Amniotic epithelial cell (primary cell): ENCODE data around the gene LRCH1.
"Not testable (repeated sequence)": the region's sequence is repeated elsewhere in the genome, so short reads cannot be mapped to it uniquely, and the experiment has no call there.

ENCODE experiments used
- DNase-seq: peaks from one replicate; pipeline ENCODE4 v3.0.0-alpha.2; 2010; ENCODE audit warnings: low read depth

The LRCH1 gene

DNA sequence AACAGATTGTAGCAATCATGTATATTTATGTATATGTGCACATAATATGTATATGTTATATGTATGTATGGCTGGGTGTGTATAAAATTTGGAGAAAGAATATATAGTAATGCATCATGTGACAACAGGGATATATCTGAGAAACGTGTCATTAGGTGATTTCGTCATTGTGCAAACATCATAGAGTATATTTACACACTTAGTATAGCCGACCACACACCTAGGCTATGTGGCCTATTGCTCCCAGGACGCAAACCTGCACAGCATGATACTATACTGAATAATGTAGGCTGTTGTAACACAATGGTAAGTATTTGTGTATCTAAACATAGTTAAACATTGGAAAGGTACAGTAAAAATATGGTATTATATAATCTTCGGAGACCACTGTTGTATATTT, 200.2 kb downstream of the LRCH1 start:
- DNase-seq, result no peak

GRCh38 chr13:46753917-46754316, 200.9 kb downstream of the LRCH1 start:
- no peak for DNase-seq

GRCh38 chr13:46754812-46755211, 201.8 kb downstream of the LRCH1 start:
- no peak for DNase-seq

DNA sequence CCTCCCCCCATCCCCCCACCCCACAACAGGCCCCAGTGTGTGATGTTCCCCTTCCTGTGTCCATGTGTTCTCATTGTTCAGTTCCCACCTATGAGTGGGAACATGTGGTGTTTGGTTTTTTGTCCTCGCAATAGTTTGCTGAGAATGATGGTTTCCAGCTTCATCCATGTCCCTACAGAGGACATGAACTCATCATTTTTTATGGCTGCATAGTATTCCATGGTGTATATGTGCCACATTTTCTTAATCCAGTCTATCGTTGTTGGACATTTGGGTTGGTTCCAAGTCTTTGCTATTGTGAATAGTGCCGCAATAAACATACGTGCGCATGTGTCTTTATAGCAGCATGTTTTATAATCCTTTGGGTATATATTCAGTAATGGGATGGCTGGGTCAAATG, 202.5 kb downstream of the LRCH1 start:
- DNase-seq, result not testable (repeated sequence)

DNA sequence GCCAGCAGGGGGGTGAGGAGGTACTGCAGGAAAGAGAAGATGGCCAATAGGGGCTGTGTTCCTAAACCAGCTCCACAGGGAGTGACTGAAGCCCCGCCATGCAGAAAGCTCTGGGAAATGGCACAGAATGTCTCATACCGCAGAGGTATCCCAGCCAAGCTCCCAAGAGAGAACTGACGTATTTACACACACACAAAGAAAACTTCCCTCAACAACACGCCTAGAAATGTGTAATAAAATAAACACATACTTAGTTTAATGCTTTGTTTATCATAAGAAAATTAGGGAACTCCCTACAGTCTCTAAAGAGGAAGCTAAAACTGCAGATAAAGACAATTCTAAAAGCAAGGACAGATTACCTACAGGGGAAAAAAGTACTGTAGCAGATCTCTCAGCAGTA, 204.0 kb downstream of the LRCH1 start:
- no peak for DNase-seq

GRCh38 chr13:46757640-46758039, 204.7 kb downstream of the LRCH1 start:
- DNase-seq, result no peak

DNA sequence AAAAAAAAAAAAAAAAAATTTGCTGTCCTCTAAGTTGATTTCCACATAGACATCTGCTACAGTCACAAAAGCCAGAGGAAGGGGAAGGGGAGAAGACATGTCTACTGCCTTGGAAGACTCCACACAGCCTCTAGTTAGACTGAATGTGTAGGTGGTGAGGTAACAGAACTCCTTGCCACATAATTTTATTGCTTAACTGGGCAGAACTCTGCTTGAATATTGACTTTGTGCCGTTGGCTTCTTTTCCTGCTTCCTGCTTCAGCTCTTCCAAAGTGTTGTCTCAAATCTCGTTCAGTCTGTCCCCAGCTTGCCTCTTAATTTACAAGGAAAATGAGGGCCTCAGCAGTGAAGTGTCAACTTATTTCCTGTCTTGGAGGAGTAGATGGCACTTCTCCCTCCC, 206.9 kb downstream of the LRCH1 start:
- no peak for DNase-seq

DNA sequence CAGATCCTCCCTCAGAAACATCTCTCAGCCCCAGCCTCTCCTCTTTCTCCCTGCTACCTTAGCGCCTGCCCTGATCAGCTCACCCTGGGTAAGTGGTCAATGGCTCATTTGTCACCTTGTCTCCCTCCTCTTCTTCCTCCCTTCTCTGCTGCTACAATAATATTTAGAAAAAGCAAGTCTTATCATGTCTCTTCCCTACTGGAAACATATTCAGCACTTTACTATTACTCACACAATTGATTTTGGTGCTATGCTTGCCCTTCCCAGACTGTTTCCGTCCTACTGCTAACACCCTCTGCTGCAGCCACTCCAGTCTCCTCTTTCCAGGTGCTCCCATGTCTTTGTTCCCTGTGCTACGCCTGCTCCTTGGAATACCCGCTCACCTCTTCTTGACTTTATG, 208.2 kb downstream of the LRCH1 start:
- no peak for DNase-seq

DNA sequence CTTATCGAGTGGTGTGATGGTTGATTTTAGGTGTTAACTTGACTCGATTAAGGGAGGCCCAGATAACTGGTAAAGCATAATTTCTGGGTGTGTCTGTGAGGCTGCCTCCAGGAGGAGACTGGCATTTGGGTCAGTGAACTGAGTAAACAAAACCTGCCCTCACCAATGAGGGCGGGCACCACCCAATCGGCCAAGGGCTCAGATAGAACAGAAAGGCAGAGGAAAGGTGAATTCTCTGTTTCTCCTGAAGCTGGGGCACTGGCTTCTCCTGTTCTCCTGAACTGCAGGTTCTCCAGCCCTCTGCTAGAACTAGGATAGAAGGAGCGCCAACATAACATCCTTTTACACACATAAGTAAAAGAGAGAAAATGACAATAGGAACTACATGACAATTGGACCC, 208.9 kb downstream of the LRCH1 start:
- no peak for DNase-seq

GRCh38 chr13:46769925-46770324, 217.0 kb downstream of the LRCH1 start:
- DNase-seq, result not testable (repeated sequence)

GRCh38 chr13:46771693-46772092, 218.7 kb downstream of the LRCH1 start:
- no peak for DNase-seq

DNA sequence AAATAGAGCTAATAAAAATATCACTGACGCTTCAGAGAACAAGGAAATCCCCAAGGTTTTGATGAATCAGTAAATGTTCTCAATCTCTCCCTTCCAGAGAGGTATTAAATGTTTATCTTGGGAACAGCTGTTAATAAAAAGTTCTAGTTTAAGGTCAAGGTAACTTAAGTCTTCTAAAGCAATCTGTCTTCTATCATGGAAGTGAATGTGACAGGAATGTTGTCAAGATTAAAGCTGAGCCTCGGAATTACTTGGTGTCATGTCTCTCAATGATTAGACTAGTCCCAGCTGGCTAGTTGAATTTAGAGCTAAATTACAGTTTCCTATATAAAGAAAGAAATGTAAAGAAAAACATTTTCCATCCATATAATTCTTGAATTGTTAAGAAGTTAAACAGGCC, 220.6 kb downstream of the LRCH1 start:
- no peak for DNase-seq

DNA sequence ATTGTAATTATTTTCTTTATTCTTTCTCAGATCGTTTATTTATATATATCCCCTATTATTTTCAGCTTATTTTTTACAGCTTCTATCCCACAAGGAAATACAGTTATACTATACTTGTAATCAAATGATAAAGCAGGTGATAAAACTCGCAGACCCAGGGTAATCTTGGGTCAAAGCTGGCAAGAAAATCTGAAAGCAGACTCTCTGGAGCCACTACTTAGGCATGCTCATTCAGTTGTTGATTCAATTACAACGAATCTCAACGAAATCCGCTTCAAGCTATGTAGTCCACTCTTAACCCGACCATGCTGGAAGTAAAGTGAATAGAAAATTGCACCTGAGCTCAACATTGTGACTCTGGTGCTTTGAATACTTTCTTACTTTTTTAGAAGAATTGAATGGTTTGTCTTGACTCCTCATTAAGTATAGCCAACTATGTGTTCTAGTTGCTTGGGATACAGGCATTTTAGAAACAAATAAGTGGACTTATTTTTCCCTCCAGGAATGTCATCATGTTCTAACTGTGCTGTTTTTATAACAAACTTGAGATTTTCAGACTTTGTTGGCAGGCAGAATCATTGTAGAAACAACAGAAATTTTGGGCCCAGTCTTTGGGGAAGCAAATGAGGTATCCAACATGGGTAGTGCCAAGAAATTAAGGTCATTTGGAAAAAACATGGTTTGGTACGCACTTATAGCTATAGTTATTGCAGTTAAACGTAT, 222.6 kb downstream of the LRCH1 start:
- DNase-seq, result no peak

GRCh38 chr13:46778095-46778494, 225.1 kb downstream of the LRCH1 start:
- DNase-seq, result peak; percentile 9

DNA sequence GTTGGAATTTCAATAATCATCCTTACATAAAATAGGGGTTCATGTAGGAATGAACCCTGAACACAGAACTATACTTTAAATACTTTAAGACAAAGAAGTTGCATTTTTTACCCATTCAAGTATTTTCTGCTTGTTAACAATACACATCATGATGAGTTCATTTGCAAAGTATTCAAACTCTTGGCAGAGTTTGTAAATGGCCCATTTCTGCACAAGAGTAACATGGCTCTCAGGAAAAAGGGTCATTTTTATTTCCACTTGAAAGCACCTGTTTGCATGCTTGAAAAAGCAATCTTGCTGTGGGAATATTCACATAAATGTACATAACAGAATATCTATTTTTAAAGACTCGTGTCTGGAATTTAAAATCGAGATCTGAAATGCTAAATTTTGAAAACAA, 225.9 kb downstream of the LRCH1 start:
- no peak for DNase-seq

DNA sequence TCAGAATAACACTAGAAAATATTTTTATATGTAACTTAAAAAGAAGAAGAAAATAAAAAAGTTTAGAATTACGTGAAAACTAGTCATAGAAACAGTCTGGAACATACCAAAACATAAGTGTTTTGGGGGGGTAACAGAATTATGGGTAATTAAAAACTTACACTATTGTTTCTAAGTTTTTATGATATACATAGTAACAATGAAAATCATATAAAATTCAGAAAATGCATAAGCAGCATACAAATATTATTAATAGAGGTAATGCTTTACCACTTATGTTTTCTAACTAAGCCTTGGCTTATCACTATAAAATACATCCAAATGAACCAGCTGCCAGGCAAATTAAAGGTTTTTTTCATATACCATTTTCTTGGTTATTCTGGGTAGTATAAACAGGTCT, 229.1 kb downstream of the LRCH1 start:
- DNase-seq, result no peak

DNA sequence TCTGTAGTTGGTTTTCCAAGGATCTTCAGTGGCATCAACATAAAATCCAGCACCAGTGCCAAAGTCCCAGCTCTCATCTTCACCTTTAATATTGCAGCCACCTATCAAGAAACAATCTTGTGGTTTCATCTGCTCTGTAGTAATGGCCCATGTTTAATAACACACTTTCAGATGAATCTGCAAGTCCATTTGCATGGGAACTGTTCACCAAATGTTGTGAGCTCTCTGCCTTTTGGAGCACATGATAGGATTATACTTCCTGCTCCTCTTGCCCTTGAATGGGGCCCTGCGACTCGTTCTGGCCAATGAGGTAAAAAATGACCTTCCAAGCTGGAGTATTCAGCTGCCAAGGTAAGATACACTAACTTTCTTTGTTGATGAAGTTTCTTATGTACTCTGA, 229.7 kb downstream of the LRCH1 start:
- DNase-seq, result no peak

GRCh38 chr13:46783504-46783903, 230.5 kb downstream of the LRCH1 start:
- no peak for DNase-seq

DNA sequence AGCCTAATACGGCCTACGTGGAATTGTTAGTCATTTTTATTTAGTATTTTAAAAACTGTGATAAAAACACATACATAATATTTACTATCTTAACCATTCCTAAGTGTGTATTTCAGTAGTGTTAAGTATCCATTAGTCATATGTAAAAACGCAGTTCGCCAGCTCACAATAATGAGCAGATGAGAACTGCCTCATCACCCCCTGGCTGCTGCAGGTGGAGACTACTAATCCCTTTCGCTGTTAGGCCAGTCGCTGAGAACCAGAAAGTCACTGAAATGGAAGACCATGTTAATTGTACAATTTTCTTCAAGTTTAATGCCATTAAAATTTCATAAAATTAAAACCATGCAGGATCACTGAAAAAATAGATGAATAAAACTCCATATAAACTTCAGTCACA, 242.4 kb downstream of the LRCH1 start:
- DNase-seq, result no peak

DNA sequence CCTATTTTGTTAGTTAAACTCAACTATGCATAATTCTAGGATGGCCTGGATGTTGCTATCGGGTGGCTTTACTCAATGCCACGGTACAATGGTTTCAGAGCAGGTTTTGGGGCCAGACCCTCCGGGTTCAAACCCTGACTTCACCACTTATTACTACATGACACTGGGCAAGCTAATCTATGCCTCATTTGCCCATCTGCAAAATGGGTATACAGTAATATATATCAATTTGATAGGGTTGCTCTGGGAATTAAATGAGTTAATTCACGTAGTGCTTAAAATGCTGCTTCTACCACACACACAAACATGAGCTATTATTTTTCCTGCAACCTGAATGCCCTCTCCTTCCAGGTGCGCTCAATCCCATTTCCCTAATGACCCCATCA, 243.2 kb downstream of the LRCH1 start:
- no peak for DNase-seq

GRCh38 chr13:46796515-46797474, 243.8 kb downstream of the LRCH1 start, which contains the start of gene ESD:
TSS of gene ESD (minus strand) at chr13:46797161. CDS start at chr13:46791413, 5,748 bp downstream.
- peak; percentile 87 for DNase-seq

- DNase-seq, result peak; percentile 64
Measured at GRCh38 chr13:46797501-46798237, 244.7 kb downstream of the LRCH1 start.

DNA sequence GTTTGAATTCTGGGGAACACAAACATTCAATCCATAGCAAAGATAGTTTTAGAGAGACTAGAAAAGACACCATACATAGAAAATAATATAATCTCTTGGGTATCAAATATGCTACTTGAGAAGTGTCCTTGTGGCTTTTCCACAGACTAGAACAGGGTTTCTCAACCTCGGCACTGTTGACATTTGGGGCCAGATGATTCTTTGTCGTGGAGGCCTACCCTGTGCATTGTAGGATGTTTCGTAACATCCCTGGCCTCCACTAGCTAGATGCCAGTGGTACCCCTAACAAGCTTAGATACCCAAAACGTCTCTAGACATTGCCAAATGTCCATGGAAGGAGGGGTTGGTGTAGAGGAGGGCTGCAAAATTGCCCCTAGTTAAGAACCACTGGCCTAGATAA, 246.2 kb downstream of the LRCH1 start:
- no peak for DNase-seq
